Right ventricle myocardium inferior (tissue), 1 donor: Measurements from ENCODE around the gene FBXO11. TPM values are rescaled to one million over a fixed set of nuclear protein-coding genes. Genes with fewer than 3 reads are reported as not detected.

Experiments used
- ATAC-seq: fragments of 200-7000 bp; cut with Tn5 transposase; one replicate; pipeline ENCODE4 v1.9.1; 2020; ENCODE audit warnings: mild to moderate bottlenecking, moderate library complexity
- DNase-seq: peaks from one replicate; pipeline ENCODE4 v3.0.0; 2021; ENCODE audit errors: missing footprints
- intact Hi-C: fragments of 100-400 bp; cut with DNase I; formaldehyde crosslinking; loops from one replicate; pipeline ENCODE4 v1.11.0; 2022
- total RNA-seq: library from RNA; stranded (reverse); fragmentation: NEBNext Ultra II Directional; extraction: Animal tissue kit (Norgen Biotek cat#: 25700); gene quantifications from one replicate; pipeline ENCODE4 v1.2.1, GENCODE V29; 2021
- donor health status: DM: no; HTN: yes; CAD: no; lungs with severe emphysema.

FBXO11 gene
- total RNA-seq, 1 donor from 2014 or later, result 35.6 TPM

GRCh38 chr2:47772343-47772742, 134.0 kb downstream of the FBXO11 start:
- intact Hi-C loops, result no loop called here
- DNase-seq (no peak), ATAC-seq (no peak)

GRCh38 chr2:47771211-47771610, 135.1 kb downstream of the FBXO11 start:
- no peak for ATAC-seq
- DNase-seq, result no peak
- intact Hi-C loops, result no loop called here

DNA sequence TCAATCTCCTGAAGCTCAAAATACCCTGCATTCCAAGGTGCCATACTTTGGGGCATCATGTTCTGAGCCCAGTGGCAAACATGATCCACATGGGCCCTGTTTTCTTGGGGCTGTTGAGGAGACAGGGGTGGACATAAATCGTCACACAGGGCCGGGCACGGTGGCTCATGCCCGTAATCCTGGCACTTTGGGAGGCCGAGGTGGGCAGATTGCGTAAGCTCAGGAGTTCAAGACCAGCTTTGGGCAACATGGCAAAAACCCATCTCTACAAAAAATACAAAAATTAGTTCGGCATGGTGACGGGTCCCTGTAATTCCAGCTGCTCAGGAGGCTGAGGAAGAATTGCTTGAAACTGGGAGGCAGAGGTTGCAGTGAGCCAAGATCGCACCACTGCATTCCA, 137.0 kb downstream of the FBXO11 start:
- ATAC-seq (no peak), DNase-seq (no peak)

DNA sequence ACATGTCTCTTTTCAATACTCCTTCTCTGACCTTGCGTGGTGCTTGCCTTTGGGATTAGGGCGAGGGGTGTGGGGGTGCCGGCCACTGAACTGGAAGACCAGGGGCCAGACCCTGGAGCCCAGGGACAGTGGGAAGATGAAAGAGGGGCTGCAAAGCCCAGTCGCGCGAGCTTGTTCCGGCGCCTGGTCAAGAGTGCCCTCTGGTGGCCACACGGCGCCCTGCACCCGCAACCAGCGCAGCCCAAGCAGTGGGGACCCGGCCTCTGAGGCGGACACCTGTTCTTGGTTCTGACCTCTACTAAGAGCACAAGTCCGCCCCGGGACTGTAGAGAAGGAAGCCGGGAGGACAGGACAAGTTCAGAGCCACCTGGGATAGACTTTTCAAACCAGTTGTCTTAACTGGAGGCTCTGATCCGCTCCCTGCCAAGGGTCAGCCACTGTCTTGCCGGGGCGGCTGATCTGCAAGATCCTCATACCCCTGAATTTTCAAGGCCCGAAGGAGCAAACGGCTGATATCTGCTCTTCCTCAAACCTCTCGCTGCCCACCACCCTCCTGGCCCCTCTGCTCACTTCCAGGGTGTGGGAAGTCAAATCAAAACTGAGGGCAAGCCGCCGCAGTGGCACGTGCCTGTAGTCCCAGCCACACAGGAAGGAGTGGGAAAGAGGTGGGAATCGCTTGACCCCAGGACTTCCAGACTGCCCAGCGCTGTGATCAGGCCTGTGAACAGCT, 138.3 kb downstream of the FBXO11 start:
- DNase-seq (peak; percentile 91), ATAC-seq (peak; percentile 88)
- intact Hi-C loops, result loop anchor here (2.0 to 5.0 kb wide), 2 partner anchors 246 to 331 kb away; no protein-coding TSS in a partner anchor

More for the DNA sequence above, 137.0 kb downstream of the FBXO11 start:
- intact Hi-C loops, result loop anchor here (2.0 to 5.0 kb wide), 2 partner anchors 247 to 333 kb away; no protein-coding TSS in a partner anchor

GRCh38 chr2:47767497-47767844, 138.8 kb downstream of the FBXO11 start:
- intact Hi-C loops, result loop anchor here (5.0 kb wide), 1 partner anchor 245 kb away; no protein-coding TSS in a partner anchor
- DNase-seq, result no peak
- no peak for ATAC-seq

GRCh38 chr2:47751856-47752414, 154.4 kb downstream of the FBXO11 start:
- ATAC-seq (no peak), DNase-seq (no peak)
- intact Hi-C loops, result no loop called here

DNA sequence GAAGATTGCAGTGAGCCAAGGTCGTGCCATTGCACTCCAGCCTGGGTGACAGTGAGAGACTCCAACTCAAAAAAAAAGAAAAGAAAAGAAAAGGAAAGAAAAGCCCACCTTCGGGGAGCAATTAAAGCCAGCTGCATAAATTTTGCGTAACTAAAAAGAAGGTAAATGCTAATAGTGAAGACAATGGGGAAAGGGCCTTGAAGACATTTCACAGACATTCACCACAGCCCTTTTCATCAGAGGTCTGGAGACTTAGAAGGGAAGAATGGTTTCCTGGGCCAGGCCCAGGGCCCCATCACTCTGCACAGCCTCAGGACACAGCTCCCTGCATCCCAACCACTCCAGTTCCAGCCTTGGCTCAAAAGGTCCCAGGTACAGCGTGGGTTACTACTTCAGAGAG, 158.4 kb downstream of the FBXO11 start:
- intact Hi-C loops, result no loop called here
- DNase-seq, result no peak
- ATAC-seq, result no peak

DNA sequence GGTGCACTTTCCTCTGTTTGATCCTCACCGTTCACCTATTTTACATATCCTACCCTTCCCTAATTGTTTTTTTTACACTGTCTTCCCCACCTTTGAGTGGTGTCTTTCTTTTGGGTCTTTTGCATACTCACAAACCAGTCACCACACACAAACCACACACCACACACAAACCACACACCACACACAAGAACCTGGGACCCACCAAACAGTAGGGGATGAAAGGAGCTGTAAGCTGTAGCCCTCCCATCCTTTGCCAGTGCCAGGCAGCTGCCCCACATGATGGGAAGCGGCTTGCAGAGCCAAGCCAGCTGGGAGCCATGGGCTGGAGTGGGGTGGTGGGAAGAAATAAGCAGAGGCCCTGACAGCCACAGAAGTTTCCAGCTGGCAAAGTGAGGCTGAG, 162.2 kb downstream of the FBXO11 start:
- ATAC-seq, result no peak
- intact Hi-C loops, result no loop called here

GRCh38 chr2:47741637-47742036, 164.7 kb downstream of the FBXO11 start:
- DNase-seq (no peak), ATAC-seq (no peak)
- intact Hi-C loops, result no loop called here

More for the DNA sequence above, 162.2 kb downstream of the FBXO11 start:
- DNase-seq, result no peak

GRCh38 chr2:47741101-47741500, 165.2 kb downstream of the FBXO11 start:
- intact Hi-C loops, result no loop called here
- no peak for ATAC-seq
- no peak for DNase-seq

Other genes with a start within 250 kb of the FBXO11 start
- 25.4 TPM for gene MSH6, start 123.4 kb downstream of the FBXO11 start, total RNA-seq